ENCODE results near the gene DCST1. TPM values are rescaled to one million over a fixed set of nuclear protein-coding genes. Genes with fewer than 3 reads are reported as not detected.

Gene DCST1
- total and polyA plus RNA-seq, 2 of the 13 experiments (the other 11 are each of a cell fraction or from before 2014, with no cell fraction given), result 0.04 TPM; not detected in 1

GRCh38 chr1:154987326-154987725, 46.3 kb upstream of the DCST1 start:
- in situ Hi-C loops (cut with HindIII; ENCODE audit: extremely low pct_ligation_motif_present, low pct_unique_long_range_greater_than_20kb) (no loop called here), intact Hi-C loops (cut with micrococcal nuclease; ENCODE audit: unreplicated experiment) (no loop called here)
- no peak overlapping the region for H2AFZ ChIP-seq (ENCODE audit: low read length)
- POLR2A ChIA-PET, result interaction anchor here (1.2 to 2.1 kb wide), 9 partner anchors 12 to 76 kb away, joined by 3 to 8 read pairs (median 5); partner anchors contain the start of genes EFNA4, PBXIP1 and SHC1
- H3K9ac ChIP-seq (ENCODE audit: insufficient read depth, low read depth, low read length), result no peak overlapping the region
- H3K4me3 ChIP-seq (replicated peaks in 1 of 3; ENCODE audit: insufficient read depth in 1 of 3, low read depth in 2 of 3, low read length in 3 of 3), result no peak overlapping the region
- CTCF ChIA-PET (ENCODE audit: low intra/inter-chr PET ratio, low total read pairs), result interaction anchor here (2.1 kb wide), 1 partner anchor 30 kb away, joined by 13 read pairs; no protein-coding TSS in a partner anchor
- peaks cover 5 to 18% of the 10 kb centered on the region in 2 experiments; a peak in 2 of 5 replicates for H3K36me3 ChIP-seq (replicated peaks in 1 of 2; ENCODE audit: control insufficient read depth in 1 of 2, insufficient read depth in 2 of 2, low read length in 2 of 2)
- ATAC-seq (no peak), FAIRE-seq (no peak), DNase-seq (ENCODE audit: low spot score) (no peak)
- no peaks in the 10 kb centered on the region for H3K27me3 ChIP-seq (ENCODE audit: control insufficient read depth in 1 of 2, insufficient read depth in 2 of 2, low read length in 2 of 2)
- H4K20me1 ChIP-seq (ENCODE audit: insufficient read depth, low read length), result no peaks in the 10 kb centered on the region
- no peak overlapping the region for H3K4me2 ChIP-seq (ENCODE audit: low read depth, low read length)
- no peak overlapping the region for H3K27ac ChIP-seq (ENCODE audit: extremely low read length, insufficient read depth, low read length)
- H3K79me2 ChIP-seq (ENCODE audit: insufficient read depth, low read length), result peaks cover 18% of the 10 kb centered on the region
- BruUV-seq (replicated peaks), result no TSS peak
- H3K9me3 ChIP-seq (ENCODE audit: low read length), result no peaks in the 10 kb centered on the region
- 64% methylated on average over 6 of the region's 6 CpGs for WGBS (ENCODE audit: low lambda C conversion rate)
- H3K4me1 ChIP-seq (ENCODE audit: insufficient read depth, low read length), result peaks cover 43% of the 10 kb centered on the region
- TF ChIP-seq ZKSCAN8 (CRISPR knock-in tag; IDR thresholded peaks at IDR 0.05; ENCODE audit: borderline replicate concordance) (peak; percentile 92; the same call in 1 of the 2 replicates), KAT2B (IDR thresholded peaks at IDR 0.05; ENCODE audit: borderline replicate concordance, low read depth, low read length) (no peak), XBP1 (CRISPR knock-in tag; IDR thresholded peaks at IDR 0.05) (no peak), RFX1 (IDR thresholded peaks at IDR 0.05) (no peak), AHR (CRISPR knock-in tag; IDR thresholded peaks at IDR 0.05) (no peak), CREBL2 (CRISPR knock-in tag; IDR thresholded peaks at IDR 0.05; ENCODE audit: borderline replicate concordance) (no peak), CEBPB (IDR thresholded peaks at IDR 0.05; ENCODE audit: borderline replicate concordance, low read depth, low read length) (peak; percentile 75), ZFP36L2 (CRISPR knock-in tag; IDR thresholded peaks at IDR 0.05) (no peak), ATF4 (CRISPR knock-in tag; IDR thresholded peaks at IDR 0.05) (peak in 1 of 2 experiments; percentile 49; a peak in 2 of 4 replicates), ARID5B (CRISPR knock-in tag; IDR thresholded peaks at IDR 0.05) (no peak), POGK (CRISPR knock-in tag; conservative IDR thresholded peaks at IDR 0.05) (no peak), ZBTB33 (CRISPR knock-in tag; IDR thresholded peaks at IDR 0.05) (peak; percentile 33; the same call in 1 of the 2 replicates), IKZF5 (CRISPR knock-in tag; IDR thresholded peaks at IDR 0.05) (no peak), CEBPG (CRISPR knock-in tag; IDR thresholded peaks at IDR 0.05) (peak; percentile 68)
